Lung (tissue), 12 donors: ENCODE measurements around the gene PHF1. TPM values are rescaled to one million over a fixed set of nuclear protein-coding genes. Genes with fewer than 3 reads are reported as not detected.

ENCODE experiments used
- ATAC-seq: fragments of 200-7000 bp; cut with Tn5 transposase; one replicate; pipeline ENCODE4 v1.9.1; 2020; ENCODE audit warnings: moderate number of reproducible peaks; ENCODE audit not compliant: insufficient read depth, low FRiP score
- DNase-seq, 3 donors: peaks; one replicate each; pipeline ENCODE4 v3.0.0-alpha.2; 2013 to 2017
- H3K27ac ChIP-seq, 2 donors: one replicate each; pipeline ENCODE4 v1.5.1; 2013; ENCODE audit warnings: mild to moderate bottlenecking in 2 of 2, moderate library complexity in 2 of 2, control low read depth in 1 of 2, inconsistent platforms in 1 of 2, low read depth in 1 of 2, low read length in 1 of 2
- H3K27me3 ChIP-seq, 3 donors: one replicate each; pipeline ENCODE4 v1.5.1; 2013; ENCODE audit warnings: low read length in 2 of 3; ENCODE audit not compliant: control insufficient read depth in 3 of 3, insufficient read depth in 3 of 3
- H3K36me3 ChIP-seq, 4 donors: one replicate each; pipeline ENCODE4 v1.5.1; 2013; ENCODE audit warnings: low read length in 4 of 4, mild to moderate bottlenecking in 1 of 4, moderate library complexity in 1 of 4; ENCODE audit not compliant: control insufficient read depth in 4 of 4, insufficient read depth in 4 of 4
- H3K4me1 ChIP-seq, 5 donors: one replicate each; pipeline ENCODE4 v1.5.1; 2013; ENCODE audit warnings: low read length in 5 of 5, mild to moderate bottlenecking in 2 of 5, moderate library complexity in 1 of 5; ENCODE audit not compliant: control insufficient read depth in 5 of 5, insufficient read depth in 5 of 5
- H3K4me3 ChIP-seq: one replicate; pipeline ENCODE4 v1.5.1; 2013; ENCODE audit warnings: mild to moderate bottlenecking, control low read depth, moderate library complexity
- H3K9ac ChIP-seq, 2 donors: one replicate each; pipeline ENCODE4 v1.5.1; 2013; ENCODE audit warnings: low read length in 2 of 2, control low read depth in 1 of 2; ENCODE audit not compliant: insufficient read depth in 1 of 2
- H3K9me3 ChIP-seq, 4 donors: one replicate each; pipeline ENCODE4 v1.5.1; 2013; ENCODE audit warnings: low read length in 3 of 4, mild to moderate bottlenecking in 1 of 4, moderate library complexity in 1 of 4; ENCODE audit not compliant: control insufficient read depth in 4 of 4, insufficient read depth in 3 of 4
- CTCF ChIP-seq: IDR thresholded peaks from 2 replicates; pipeline ENCODE4 v1.5.1; 2012; ENCODE audit warnings: mild to moderate bottlenecking; ENCODE audit errors: control extremely low read depth, extremely low read depth
- WGBS, 2 donors: extraction: QIAGEN DNeasy Blood & Tissue Kit; methylation state at CpG; one replicate each; pipeline ENCODE4 v1.1.7; 2013; 5-methylcytosine and 5-hydroxymethylcytosine counted together
- polyA plus RNA-seq, 2 donors: library from polyadenylated mRNA; stranded (reverse); fragments of 200-250 nt; gene quantifications; one replicate each; pipeline ENCODE4 v1.2.1, GENCODE V29; 2013
- total RNA-seq, 2 donors: library from RNA; depleted of rRNA in 1 of 2; stranded (reverse); fragments of >200 nt in 1 of 2; gene quantifications; one replicate each; pipeline ENCODE4 v1.2.1, GENCODE V29; 2014 to 2021
- donor health status: control.
- donor health status: control.
- donor health status: Bipolar disorder and iron deficiency.
- donor health status: healthy.
- donor health status: DM: yes; HTN: yes; CAD: no.

The PHF1 gene
- total and polyA plus RNA-seq, 4 donors: 30.9 to 121 (median 45.1) TPM

DNA sequence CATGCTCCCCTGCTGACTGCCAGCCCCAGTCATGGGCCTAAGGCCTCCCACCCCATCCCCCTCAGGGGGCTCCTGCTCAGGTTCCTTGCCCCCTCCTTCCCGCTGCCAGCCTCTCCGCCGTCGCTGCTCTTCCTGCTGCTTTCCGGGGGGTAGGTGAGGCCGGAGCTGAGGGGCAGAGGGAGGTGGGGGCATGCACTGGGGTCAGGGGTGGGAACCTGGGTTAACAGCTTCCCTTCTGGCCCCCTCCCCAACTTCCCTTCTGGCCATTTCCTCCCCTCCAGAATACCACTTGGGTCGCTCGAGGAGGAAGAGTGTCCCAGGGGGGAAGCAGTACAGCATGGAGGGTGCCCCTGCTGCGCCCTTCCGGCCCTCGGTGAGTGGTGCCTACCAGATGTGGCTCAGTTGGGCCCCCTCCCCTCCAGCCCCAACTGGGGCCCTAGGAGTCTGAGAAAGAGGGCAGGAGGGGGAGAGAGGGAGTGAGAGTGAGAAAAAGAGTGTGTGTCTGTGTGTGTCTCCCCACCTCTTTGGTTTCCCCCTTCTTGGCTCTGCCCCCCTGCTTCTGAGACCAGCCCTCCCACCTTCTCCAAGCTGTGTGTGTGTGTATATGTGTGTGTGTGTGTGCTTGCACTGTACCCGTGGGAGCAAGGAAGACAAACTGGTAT lies 21.2 kb downstream of the PHF1 start:
- ATAC-seq: no peak
- H3K4me3 ChIP-seq: no peak overlapping the region

DNA sequence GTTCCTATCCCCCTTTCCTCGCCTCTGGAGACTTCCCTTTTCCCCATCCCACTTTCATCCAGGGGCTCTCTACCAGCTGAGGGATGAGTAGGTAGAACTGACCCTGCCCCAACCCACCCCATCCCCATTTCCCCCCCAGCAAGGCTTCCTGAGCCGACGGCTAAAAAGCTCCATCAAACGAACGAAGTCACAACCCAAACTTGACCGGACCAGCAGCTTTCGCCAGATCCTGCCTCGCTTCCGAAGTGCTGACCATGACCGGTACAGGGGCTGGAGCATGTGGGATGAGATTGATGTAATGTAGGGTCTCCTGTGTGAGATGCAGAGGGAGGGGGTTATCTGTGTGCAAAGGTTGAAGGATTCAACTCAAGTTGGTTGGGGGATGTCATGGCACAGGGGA lies 21.7 kb downstream of the PHF1 start:
- TF ChIP-seq CTCF: no peak
- 43 to 73% methylated on average over 10 of the region's 10 CpGs for WGBS, 2 donors
- peaks cover 4 to 41% (median 17%) of the 10 kb centered on the region in 5 donors for H3K4me1 ChIP-seq
- no peak overlapping the region for H3K4me3 ChIP-seq
- H3K27ac ChIP-seq: no peak overlapping the region
- no peak for DNase-seq
- no peaks in the 10 kb centered on the region for H3K27me3 ChIP-seq
- no peak for ATAC-seq
- peaks cover 2 to 21% (median 16%) of the 10 kb centered on the region in 4 donors for H3K36me3 ChIP-seq
- H3K9ac ChIP-seq: no peak overlapping the region
- no peaks in the 10 kb centered on the region for H3K9me3 ChIP-seq

More for the DNA sequence above, 21.2 kb downstream of the PHF1 start:
- Histone ChIP-seq H3K9me3 (no peaks in the 10 kb centered on the region), H3K36me3 (peaks cover 0 to 19% (median 12%) of the 10 kb centered on the region in 4 donors), H3K4me1 (peaks cover 4 to 45% (median 17%) of the 10 kb centered on the region in 5 donors), H3K27me3 (no peaks in the 10 kb centered on the region), H3K9ac (no peak overlapping the region), H3K27ac (no peak overlapping the region)
- no peak for TF ChIP-seq CTCF
- WGBS, 2 donors: 11 to 38% methylated on average over 11 to 12 of the region's 12 CpGs
- no peak for DNase-seq

- Histone ChIP-seq H3K4me1 (peaks cover 4 to 41% (median 17%) of the 10 kb centered on the region in 5 donors), H3K27me3 (no peaks in the 10 kb centered on the region)
- no peak for TF ChIP-seq CTCF
These were observed 22.3 kb downstream of the PHF1 start for GRCh38 chr6:33433001-33433543.

More at GRCh38 chr6:33433001-33433543, 22.3 kb downstream of the PHF1 start:
- Histone ChIP-seq H3K9me3 (no peaks in the 10 kb centered on the region), H3K4me3 (no peak overlapping the region), H3K27ac (no peak overlapping the region), H3K9ac (no peak overlapping the region), H3K36me3 (peaks cover 3 to 22% (median 20%) of the 10 kb centered on the region in 4 donors)
- no peak for DNase-seq
- WGBS, 2 donors: 100% methylated on average over 1 of the region's 1 CpG
- no peak for ATAC-seq
